Measurements from ENCODE around the gene CCIN.

- TF ChIP-seq CTCF (IDR thresholded peaks at IDR 0.05; ENCODE audit: insufficient read depth, low read length, poor library complexity, severe bottlenecking) (no peak), EZH2phosphoT487 (conservative IDR thresholded peaks at IDR 0.05; ENCODE audit: low read length) (no peak)
Measured at GRCh38 chr9:36134761-36135505, 34.3 kb upstream of the CCIN start.
